HFFc6 (cell line): ENCODE results near the gene SPI1. TPM values are rescaled to one million over a fixed set of nuclear protein-coding genes. Genes with fewer than 3 reads are reported as not detected.

Source experiments
- DNase-seq: peaks from one replicate; pipeline ENCODE4 v3.0.0-alpha.2; 2018
- H3K27ac Mint-ChIP-seq: 2 replicates; pipeline ENCODE4 v1.8.0; 2020; ENCODE audit warnings: mild to moderate bottlenecking, mixed read lengths
- H3K27me3 Mint-ChIP-seq: 2 replicates; pipeline ENCODE4 v1.8.0; 2021; ENCODE audit warnings: mild to moderate bottlenecking, moderate library complexity, mixed read lengths; ENCODE audit not compliant: insufficient read depth
- H3K36me3 Mint-ChIP-seq: 2 replicates; pipeline ENCODE4 v1.8.0; 2021; ENCODE audit warnings: low read depth, mixed read lengths
- H3K4me1 Mint-ChIP-seq: 2 replicates; pipeline ENCODE4 v1.8.0; 2020; ENCODE audit warnings: low read depth, mixed read lengths
- H3K4me3 Mint-ChIP-seq: 2 replicates; pipeline ENCODE4 v1.8.0; 2020; ENCODE audit warnings: mild to moderate bottlenecking, moderate library complexity, mixed read lengths
- H3K9me3 Mint-ChIP-seq: 2 replicates; pipeline ENCODE4 v1.8.0; 2020; ENCODE audit warnings: mild to moderate bottlenecking, mixed read lengths
- CTCF ChIP-seq: fragments of 200-600 bp; sonication (generic); IDR thresholded peaks from 2 replicates; pipeline ENCODE4 v1.5.0; 2021; ENCODE audit warnings: antibody characterized with exemption, mild to moderate bottlenecking
- total RNA-seq, 6 experiments: library from RNA; stranded (reverse); fragmentation: NEBNext Ultra II Directional; extraction: Animal tissue kit (Norgen Biotek cat#: 25700); gene quantifications; 2 replicates in 1 of 6; 3 replicates in 5 of 6; pipeline ENCODE4 v1.2.3, GENCODE V29; 2021

SPI1 gene
- total RNA-seq, 6 experiments from 2014 or later: not detected

DNA sequence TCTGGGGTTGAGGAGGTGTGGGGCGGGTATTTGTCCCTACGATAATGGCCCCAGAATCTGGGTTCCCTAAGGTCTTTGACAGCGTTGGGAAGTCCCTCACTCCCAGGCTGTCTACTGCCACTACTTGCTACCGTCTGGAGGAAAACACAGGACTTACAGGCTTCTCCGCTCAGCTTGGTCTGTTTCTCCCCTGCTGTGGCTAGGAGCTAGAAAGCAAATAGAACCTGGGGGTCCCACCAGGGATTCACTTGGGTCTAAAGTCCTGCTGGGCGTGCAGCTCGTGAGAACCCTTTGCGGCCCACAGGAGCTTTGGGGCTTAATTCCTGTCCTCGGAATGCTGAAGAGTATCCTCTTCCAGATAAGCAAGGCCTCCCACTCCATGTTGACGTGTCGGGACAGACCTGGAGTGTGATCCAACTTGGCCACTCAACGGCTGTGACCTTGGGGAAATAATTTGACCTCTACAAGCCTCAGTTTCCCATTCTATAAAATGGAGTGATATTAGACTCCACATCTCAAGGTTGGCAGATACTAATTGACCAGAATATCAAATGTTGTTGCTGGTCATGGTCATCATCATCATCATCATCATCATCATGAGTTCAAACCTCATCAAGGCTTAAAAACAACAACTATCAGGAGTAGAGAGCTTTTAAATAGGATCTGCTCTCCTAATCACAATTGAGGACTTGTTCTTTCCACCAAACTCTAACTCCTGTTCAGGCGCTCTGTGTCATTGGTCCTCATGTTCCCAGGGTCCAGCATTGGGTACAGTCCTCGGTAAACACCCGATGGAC, 24.2 kb downstream of the SPI1 start:
- TF ChIP-seq CTCF: no peak
- H3K4me1 Mint-ChIP-seq: no peaks in the 10 kb centered on the region
- H3K27ac Mint-ChIP-seq: 0 out of 2 replicates have a peak overlapping the region, but pooled peaks have one; percentile 25
- no peaks in the 10 kb centered on the region for H3K36me3 Mint-ChIP-seq
- DNase-seq: no peak
- H3K27me3 Mint-ChIP-seq: no peaks in the 10 kb centered on the region; the same call in 1 of the 2 replicates
- H3K9me3 Mint-ChIP-seq: no peaks in the 10 kb centered on the region
- peak overlapping the region; percentile 55 for H3K4me3 Mint-ChIP-seq

GRCh38 chr11:47352556-47352955, 25.8 kb downstream of the SPI1 start, which contains the start of gene MYBPC3:
TSS of gene MYBPC3 (minus strand) at chr11:47352702. CDS start at chr11:47352647, 55 bp downstream.
- no peaks in the 10 kb centered on the region for H3K9me3 Mint-ChIP-seq
- H3K4me3 Mint-ChIP-seq: no peak within 1 kb of the TSS
- no peak within 1 kb of the TSS for H3K27ac Mint-ChIP-seq
- H3K4me1 Mint-ChIP-seq: no peaks in the 10 kb centered on the region
- H3K27me3 Mint-ChIP-seq: peaks cover 3% of the 10 kb centered on the region; the same call in 1 of the 2 replicates
- no peak for DNase-seq
- no peak for TF ChIP-seq CTCF
- H3K36me3 Mint-ChIP-seq: no peaks in the 10 kb centered on the region

DNA sequence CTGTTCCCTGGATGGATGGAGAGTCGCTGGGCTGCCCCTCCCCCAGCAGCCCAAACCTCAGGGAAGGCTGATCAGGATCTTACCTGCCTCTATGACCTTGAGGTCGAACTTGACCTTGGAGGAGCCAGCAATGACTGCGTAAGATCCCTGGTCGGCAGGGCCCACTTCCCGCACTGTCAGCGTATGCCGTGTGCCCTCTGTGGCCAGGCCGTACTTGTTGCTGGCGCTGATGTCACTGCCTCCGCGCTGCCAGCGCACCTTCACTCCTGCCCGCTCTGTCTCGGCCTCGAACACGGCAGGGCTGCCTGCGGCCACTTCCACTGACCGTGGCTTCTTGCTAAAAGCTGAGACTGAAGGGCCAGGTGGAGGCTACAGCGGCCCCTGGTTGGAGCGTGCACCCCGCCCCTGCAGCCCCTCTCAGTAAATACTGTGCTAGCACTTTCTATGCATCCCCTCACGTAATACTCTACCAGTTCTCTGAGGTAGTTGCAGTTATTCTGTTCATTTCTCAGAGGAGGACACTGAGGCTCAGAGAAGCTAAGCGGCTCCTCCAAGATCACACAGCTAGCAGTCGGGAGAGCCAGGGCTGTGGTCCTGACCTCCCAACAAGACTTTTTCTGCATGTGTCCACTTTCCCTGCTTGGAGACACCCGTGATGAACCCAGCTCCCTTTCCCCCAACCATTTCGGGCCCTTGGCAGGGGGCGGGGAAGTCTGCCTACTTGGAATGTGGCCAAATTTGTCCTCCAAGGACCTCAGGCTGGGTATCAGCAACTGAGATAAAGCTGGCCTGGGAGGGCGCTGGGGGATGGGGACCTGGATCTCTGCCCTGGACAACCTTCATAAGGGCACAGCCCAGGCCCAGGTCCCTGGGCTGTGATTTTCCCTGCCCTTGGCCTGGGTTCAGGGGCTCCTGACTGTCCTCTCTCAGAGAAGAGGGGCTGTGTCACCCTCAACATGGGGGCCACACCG, 26.9 kb downstream of the SPI1 start:
- no peak for TF ChIP-seq CTCF
- no peaks in the 10 kb centered on the region for H3K36me3 Mint-ChIP-seq
- no peaks in the 10 kb centered on the region for H3K4me1 Mint-ChIP-seq
- H3K27ac Mint-ChIP-seq: no peak overlapping the region
- H3K27me3 Mint-ChIP-seq: peaks cover 3% of the 10 kb centered on the region; the same call in 1 of the 2 replicates
- no peaks in the 10 kb centered on the region for H3K9me3 Mint-ChIP-seq
- no peak for DNase-seq
- no peak overlapping the region for H3K4me3 Mint-ChIP-seq

DNA sequence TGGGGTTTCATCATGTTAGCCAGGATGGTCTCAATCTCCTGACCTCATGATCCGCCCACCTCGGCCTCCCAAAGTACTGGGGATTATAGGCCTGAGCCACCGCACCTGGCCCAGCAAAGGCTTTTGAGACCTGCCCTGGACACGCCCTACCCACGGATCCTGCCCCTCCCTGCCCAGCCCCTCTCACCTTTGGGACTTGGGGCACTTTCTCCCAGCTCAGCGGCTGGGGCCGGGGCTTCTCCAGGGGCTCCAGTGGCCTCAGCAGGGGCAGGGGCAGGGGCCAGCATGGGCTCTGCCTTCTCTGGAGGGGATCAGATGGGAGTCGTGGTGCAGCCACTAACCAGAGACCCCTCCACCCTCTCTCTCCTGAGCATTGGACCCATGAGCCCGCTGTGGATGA, 28.0 kb downstream of the SPI1 start:
- no peak for DNase-seq
- TF ChIP-seq CTCF: no peak
- Mint-ChIP-seq H3K9me3 (no peaks in the 10 kb centered on the region), H3K4me3 (no peak overlapping the region), H3K4me1 (no peaks in the 10 kb centered on the region), H3K27me3 (peaks cover 6% of the 10 kb centered on the region; the same call in 1 of the 2 replicates), H3K36me3 (no peaks in the 10 kb centered on the region), H3K27ac (no peak overlapping the region)

DNA sequence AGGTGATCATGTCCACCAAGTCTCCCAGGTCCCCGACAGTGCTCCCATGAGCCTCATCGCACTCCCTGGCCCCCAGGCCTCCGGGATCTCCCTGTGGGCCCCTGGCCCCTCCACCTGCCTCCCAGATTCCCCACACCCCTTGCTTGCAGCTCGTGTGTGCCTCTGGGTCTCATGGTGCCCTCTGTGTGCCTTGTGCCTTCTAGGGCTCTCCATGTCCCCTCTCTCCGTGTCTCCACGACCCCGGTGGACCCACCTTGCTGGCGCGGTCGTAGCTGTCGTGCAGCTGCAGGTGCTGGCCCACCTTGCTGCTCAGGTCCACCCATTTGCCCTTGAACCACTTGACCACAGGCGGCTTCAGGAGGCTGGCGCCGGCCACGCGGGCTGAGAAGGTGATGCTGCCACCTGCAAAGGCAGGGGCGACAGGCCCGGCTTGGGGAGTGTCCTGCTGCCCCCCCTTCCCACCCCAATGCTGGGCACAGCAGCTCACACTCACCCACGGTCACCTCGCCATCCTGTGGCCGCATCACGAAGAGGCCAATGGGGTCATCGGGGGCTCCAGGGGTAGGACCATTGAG, 28.7 kb downstream of the SPI1 start:
- H3K9me3 Mint-ChIP-seq: no peaks in the 10 kb centered on the region
- H3K36me3 Mint-ChIP-seq: no peaks in the 10 kb centered on the region
- no peak overlapping the region for H3K4me3 Mint-ChIP-seq
- no peak overlapping the region for H3K27ac Mint-ChIP-seq
- peaks cover 7% of the 10 kb centered on the region; the same call in 1 of the 2 replicates for H3K27me3 Mint-ChIP-seq
- TF ChIP-seq CTCF: no peak
- DNase-seq: no peak
- no peaks in the 10 kb centered on the region for H3K4me1 Mint-ChIP-seq
